GM18519 (cell line): Measurements from ENCODE around the gene NXPE3.

ENCODE experiments used
- ATAC-seq: cut with Tn5 transposase; IDR thresholded peaks from one replicate; pipeline ENCODE4 v1.9.1; 2021; ENCODE audit warnings: mild to moderate bottlenecking, moderate library complexity; ENCODE audit not compliant: unreplicated experiment, low FRiP score

NXPE3 gene

DNA sequence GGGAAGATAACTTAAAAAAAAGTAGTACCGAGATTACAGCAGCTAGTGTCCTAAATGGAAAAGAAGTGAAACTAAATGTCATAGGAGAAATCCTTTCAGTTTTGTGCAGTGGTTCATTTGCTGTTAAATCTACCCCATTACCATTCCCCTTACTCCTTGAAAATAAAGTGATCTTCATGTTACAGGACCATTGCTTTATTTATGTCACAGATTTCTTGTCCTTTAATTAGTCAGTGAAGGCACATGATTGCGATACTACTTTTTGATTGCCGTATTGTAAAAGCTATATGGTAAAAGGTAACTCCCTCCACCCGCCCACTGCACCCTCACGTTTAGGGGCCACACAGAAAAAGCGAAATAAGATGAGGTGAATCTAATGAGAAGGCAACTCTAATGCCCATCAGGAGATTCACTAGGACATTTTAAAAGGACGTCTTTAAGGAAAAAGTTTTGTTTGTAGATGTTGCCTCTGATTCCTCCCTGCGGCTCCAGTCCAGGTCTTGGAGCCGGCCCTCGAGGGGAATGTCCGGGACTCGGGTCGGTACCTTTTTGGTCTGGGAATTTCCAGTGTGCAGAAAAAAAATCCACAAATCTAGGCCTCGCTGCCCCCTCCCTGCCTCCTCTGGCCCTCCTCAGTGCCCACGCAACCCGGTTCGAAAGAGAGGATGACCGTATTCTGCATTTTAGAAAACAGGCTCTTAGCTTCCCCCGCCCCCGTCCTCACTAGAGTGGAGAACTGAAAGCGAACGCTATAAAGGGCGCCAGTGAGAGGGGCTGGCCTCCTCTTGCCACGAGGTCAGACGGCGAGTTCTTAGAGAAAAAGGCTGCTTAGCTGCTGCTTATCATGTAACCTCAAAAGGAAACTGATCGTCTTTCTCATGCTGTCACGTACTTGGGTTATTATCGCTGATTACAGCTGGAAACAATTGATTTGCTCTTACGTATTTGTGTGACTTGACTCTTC is 48.5 kb downstream of the NXPE3 start:
- ATAC-seq, result peak; percentile 74

DNA sequence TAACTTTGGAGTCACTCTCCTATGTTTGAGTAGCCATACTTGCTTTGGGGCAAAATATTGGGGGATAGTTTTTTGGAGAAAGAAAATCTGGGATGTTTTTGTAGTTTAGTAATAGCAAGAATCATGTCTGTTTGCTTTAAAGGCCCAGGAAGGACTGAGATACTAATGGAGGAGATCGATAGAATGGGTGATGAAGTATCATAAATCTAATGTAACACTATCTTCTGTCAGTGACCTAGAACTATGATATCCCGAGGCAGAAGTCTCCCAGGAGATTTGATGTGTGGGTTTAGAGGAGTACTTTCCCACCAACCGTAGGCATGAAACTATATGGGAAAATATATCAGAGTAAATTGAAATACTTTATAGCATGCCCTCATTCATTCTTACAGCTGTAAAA is 49.3 kb downstream of the NXPE3 start:
- no peak for ATAC-seq

DNA sequence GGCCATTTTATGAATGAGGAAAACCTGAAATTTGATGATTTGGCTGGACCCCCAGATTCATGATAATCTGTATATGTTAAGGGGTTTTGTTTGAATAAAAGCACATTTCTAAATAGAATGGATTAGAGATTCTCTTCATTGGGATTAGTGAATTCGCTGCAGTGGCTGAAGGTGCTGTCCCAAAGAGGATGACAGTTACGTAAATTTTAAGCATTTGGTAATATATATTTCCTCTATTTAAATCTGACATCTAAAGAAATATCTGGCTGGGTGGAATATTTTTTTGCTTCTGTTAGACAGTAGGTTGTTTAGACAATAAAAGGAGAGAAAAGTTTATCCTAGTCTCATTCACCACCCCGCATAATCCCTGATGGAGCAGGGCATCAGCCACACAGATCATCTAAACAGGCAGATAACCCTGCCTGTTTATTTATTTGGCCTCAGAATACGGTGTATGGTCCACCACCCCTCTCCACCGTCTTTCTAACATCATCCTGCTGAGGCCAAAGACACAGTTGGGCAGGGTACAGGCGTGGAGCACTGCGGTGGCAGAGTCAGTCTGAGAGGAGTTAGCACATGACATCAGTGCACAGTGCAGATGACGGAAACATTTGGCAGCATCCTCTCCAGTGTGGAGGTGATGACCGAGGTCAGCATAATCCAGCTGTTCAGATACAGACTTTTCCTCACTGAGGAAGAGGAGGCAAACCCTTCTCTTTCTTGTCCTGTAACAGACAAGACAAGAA is 49.9 kb downstream of the NXPE3 start:
- peak; percentile 35 for ATAC-seq

DNA sequence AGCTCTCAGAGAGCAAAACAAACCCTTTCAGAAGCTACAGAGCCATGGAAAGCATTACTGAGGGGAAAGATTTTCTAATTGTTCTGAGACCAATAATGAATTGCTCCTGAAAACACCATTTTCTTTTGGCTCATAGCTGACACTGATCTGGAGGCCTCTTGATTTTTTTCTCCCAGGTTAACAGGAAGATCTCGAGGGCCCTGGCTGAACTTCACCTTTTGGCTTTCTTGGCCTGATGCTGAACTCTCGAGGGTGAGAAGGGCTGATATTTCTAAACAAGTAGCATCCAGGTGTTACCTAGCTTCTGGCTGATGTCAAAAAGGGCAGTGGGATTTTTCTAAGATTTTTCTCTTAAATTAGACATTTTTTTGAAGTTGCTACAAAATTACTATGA is 50.4 kb downstream of the NXPE3 start:
- no peak for ATAC-seq

DNA sequence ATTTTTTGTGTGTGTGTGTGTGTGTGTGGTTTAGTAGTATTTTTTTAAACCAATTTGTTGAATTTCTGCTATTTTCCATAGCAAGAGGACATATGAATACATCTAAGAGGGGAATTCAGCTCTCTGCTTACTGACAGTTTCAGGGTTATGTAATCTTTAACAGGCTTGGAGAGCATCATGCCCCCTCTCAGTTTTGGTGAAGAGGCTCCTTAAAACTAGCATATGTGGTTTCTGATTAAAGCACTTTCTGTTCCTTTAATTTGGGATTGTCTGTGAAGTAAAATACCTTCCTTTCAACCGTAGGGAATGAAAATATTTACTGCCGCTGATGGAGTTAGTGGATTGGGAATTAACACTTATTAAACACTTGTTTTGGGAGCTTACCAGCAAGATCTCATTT is 50.9 kb downstream of the NXPE3 start:
- no peak for ATAC-seq

DNA sequence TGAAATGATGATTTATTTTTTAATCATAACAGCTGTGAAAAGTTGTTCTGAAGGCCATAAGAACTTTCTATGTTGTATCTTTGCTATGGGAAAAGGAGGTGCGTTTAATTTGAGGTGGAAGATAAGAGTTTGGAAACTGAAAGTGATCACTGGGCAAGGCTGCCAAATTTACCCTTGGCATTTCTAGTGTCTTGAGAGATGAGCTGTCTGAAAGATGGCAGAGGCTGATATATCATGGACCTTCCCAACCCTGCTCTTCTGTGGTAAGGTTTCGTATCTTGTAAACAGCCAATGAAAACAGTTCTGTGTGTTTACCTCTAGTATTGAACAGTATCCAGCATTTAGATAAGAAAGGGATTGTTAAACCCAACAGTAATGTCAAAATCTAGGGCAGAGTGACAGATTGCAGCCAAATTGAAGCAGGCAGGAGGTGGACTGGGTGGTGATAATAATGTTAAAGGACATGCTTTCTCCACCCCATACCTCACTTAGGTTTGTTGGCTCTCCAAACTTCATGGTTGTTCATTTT is 54.5 kb downstream of the NXPE3 start:
- ATAC-seq, result no peak

DNA sequence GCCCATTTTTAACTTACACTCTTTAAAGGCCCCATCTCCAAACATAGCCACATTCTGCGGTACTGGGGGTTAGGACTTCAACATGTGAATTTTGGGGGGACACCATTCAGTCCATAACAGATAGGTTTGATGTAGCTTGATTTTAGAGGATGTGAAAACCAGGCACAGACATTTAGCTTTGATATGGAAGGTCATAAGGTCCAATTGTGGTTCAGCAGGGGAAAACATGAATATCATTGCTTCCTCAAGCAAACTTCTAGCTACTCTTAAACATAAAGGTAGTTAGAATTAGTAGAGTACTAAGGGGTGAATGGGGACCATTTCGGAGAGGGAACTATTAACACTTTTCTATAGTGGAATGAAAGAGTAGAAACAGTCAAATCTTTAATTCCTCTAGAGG is 56.7 kb downstream of the NXPE3 start:
- no peak for ATAC-seq

DNA sequence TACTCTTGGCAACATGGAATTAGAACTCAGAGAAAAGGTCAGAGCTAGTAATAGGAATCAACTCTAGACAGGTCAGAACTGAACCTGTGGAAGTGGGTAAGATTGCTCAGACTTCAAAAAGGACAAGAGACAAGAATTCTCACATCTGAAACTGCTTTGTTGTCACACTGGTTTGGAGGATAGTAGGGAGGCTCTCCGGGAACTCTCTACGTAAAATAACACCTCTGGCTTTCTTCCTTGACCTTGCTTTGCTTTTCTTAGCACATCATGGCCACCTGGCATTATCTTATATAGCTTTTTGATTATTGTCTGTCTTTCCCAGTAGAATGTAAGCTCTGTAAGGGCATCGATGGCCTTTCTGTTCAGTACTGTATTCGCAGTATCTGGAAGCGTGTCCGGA is 57.1 kb downstream of the NXPE3 start:
- no peak for ATAC-seq

DNA sequence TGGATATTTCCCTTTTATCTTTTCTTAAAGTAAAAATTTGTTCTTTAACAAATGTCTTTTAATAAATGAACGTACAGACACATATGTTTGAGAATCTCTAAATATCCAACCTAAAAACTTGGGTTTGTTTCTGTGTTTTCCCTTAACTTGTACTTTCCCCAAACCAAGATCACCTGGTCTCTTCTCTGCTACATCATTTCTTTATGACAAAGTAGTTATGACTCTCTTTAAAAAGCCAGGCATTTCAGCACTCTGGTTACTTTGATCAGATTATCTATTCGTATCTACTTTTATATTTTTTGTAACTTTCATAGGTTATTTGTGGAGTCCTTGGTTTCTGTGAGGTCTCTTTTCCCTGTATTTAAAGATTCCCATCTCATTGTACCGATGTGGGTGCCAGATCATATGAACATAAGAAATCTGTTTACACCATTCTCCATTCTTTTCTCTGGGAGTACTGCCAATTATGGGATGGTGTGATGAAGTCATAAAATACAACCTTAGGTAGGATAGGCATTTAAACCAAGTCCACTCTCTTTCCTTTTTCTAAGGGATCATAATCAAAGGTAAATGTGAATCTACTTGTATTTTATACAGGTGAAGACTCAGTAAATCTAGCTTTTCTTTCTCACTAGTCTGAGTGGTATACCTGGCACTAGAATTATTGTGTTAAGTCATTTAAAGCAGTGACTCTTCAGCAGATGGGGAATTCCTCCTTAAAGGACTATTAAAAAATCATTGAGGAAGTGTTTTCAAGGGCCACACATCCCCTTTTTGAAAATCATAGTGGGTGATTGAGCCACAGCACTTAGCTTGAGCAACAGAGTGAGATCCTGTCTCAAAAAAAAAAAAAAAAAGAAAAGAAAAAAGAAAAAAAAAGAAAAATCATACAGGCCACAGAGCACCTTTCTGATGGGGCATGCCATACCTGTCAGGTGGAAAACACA is 57.9 kb downstream of the NXPE3 start:
- ATAC-seq, result no peak

DNA sequence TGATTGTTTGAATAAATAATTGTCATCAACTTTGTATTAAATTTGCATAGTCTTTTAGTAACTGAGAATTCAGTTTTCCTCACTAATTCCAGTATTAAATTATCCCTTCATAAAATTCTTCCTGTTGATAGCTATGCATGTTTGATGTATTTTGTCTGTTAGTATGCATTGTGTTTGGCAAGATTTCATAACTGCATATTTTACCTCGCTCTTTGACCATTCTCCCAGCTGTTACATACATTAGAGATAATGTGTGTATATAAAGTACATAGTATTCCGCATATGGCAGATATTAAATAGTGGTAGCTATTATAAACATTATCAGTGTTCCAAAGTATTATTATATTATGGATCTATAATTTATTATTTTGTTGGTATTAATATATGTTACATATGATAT is 59.7 kb downstream of the NXPE3 start:
- ATAC-seq, result no peak

DNA sequence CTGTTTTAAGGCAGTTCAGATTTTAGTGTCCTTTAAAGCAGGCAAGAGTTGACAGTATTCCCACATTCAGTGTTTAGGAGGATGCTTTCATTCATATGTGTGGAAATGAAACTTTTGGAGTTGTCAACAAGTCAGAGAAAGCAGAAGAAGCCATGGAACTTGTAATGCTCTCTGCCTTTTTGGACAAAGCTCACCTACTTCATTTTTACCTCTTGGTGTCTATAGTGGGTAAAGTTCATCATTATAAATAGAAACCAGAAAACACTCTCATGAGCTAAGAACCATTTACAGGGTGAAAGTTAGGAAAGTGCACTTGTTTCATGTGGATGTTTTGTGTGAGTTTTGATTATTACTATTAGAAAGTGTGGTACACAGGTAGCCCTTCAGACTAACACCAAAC is 61.1 kb downstream of the NXPE3 start:
- ATAC-seq, result no peak

DNA sequence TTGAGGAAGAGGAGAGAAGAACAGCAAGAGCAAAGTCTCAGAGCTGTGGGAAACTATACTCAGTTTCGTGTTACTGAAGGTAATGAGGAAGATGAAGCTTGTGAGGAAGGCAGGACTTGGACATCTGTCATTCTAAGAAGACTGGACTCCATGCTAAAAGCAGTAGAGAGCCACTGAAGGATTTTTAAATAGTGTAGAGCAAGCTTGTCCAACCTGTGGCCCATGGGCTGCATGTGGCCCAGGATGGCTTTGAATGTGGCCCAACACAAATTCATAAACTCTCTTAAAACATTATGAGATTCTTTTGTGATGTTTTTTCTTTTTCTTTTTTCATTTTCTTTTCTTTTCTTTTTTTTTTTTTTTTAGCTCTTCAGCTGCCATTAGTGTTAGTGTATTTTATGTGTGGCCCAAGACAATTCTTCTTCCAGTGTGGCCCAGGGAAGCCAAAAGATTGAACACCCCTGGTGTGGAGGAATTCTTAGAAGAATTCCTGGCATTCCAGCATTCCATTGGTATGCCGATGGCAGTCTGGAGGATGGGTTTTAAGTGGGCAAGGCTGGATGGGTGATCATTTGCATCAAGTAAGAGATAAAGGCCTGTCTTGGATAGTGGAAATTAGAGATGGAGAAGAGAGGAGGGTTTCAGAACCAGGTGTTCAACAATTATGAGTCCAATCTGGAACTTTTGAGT is 63.4 kb downstream of the NXPE3 start:
- ATAC-seq, result no peak

DNA sequence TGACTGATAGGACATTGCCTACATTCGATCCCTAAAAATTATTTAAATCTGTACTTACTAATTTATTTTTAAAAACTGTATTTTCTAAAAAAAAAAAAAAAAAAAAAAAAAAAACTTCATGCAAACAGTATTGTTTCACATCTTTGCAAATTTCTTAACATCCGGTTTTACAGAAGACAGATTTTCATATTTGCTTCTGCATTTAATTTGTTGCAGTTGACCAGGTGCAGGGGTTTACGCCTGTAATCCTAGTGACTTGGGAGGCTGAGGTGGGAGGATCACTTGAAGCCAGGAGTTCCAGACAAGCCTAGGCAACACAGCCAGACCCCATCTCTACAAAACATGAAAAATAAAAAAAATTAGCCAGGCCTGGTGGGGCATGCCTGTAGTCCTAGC is 63.9 kb downstream of the NXPE3 start:
- ATAC-seq, result no peak

DNA sequence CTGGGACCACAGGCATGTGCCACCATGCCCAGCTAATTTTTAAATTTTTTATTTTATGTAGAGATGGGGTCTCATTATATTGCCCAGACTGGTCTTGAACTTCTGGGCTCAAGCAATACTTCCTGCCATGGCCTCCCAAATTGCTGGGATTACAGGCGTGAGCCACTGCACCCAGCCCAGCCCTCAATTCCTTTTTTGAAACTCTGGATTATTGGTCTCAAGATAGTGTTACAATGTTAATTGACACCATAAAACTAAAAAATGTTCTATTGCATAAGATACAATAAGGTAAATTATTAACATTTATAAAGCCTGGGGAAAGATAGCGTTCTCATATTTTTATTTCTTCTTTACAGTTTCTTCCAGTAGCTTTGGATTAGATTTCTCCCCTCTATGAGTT is 66.4 kb downstream of the NXPE3 start:
- no peak for ATAC-seq

DNA sequence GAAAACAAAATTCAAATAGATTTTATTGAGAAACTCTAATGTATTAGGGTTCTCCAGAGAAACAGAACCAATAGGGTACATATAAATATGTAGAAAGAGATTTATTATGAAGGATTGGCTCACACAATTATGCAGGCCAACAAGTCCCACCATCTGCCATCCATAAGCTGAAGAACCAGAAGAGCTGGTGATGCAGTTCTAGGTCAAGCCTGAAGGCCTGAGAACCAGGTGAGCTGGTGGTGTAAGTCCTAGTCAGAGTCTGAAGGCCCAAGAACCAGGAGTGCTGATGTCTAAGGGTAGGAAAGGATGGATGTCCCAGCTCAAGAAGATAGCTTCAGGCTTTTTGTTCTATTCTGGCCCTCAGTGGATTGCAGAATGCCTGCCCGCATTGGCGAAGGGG is 67.7 kb downstream of the NXPE3 start:
- no peak for ATAC-seq

DNA sequence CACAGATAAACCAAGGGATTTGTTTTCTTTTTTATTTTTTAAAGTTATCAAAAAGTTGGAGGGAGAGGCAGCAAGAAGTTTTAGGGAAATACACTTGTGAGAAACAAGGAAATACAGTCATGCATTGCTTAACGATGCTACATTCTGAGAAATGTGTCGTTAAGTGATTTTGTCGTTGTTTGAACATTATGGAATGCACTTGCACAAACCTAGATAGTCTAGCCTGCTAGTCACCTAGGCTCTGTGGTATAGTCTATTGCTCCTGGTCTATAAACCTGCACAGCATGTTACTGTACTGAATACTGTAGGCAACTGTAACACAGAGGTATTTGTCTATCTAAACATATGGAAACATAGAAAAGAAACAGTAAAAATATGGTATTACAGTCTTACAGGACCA is 68.3 kb downstream of the NXPE3 start:
- ATAC-seq, result no peak

DNA sequence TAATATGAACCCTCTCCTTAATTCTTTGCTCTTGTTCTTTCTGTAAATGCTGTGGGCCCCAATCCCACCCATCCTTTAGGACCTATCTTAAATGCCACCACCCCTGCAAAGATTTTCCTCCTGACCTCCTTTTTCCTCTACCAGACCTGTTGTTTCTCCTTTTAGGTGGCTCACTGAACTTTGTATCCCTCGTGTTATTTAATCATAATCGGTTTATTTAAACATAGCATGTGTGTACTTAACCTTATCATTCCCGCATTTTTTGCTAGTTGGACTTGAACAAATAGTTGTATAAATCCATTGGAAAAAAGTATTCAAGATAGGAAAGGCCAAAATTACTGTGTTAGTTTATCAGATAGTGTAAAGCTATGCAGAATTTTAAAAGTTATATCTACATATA is 69.3 kb downstream of the NXPE3 start:
- ATAC-seq, result no peak

DNA sequence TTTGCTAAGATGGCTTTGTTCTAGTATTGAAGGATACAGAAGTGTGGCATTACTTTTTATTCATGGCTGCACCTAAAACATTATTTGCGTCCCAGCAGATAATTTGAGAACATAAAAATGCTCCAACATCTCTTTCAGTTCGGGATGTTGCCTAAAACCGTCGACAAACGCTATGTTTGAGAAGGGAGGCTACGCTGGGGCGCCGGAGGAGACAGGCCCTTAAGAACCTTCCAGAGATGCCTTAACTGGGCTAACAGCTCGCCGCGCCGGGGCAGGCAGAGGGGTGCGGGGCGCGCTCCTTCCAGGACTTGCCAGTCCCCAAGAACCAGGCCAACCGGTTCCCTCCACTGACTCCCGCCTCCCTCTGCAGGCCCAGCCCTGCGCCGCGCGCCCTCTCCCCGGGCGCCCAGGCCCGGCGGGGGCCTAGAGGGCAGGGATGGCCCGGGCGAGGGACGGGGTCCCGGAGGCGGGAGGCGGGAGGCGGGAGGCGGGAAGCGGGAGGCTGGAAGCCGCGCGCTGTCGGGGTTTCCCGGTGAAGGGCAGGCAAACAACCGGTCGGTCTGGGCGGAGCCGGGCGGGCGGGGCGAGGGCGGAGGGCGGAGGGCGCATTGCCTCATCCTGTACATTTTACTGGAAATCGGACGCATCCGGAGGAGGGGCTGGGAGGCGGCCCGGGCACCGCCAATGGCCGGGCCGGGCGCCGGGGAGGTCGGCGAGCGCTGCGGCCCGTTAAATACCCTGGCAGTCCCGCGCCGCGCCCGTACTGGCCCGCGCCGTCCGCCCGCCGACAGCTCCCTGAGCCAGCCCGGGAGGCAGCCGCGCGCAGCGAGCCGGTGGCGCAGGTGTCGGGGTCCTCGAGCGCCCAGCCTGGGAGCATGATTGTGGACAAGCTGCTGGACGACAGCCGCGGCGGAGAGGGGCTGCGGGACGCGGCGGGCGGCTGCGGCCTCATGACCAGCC is 70.0 kb downstream of the NXPE3 start, which contains the start of gene NFKBIZ:
TSS of gene NFKBIZ (plus strand) at position 761 of the 960 bp plus-strand sequence. CDS start at position 876, 115 bp downstream.
- ATAC-seq, result peak; percentile 46
